ENCODE data around the gene TOP2B.

DNA sequence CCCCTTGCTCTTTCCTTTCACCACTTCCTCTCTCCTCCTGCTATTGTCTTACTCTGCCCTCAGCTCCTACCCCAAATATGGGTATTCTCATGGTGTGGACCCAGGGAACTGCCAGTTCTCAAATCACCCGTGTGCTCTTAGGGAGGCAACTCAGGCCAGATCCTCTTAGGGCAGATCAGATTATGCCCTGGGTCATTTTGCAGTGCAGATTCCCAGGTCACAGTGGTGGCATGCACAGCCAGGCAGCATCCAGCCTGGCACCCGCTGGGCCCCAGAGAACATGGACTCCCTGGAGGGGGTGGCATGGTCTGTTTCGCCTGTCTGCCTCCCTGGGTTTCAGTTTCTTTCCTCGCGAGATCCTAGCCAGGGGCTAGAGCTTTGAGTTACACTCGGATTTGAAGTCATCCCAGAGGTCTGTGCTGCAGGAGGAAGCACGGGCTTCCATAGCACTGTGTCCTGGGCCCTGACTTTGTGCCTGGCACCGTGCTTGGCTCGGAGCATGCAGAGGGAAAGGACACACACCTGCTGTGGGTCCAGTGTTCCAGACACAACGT lies 96.1 kb downstream of the TOP2B start:
- TF ChIP-seq SP1 (IDR thresholded peaks at IDR 0.05) (no peak), FOXM1 (IDR thresholded peaks at IDR 0.05; ENCODE audit: borderline replicate concordance) (no peak), TARDBP (IDR thresholded peaks at IDR 0.05) (no peak), ARNT (IDR thresholded peaks at IDR 0.05) (no peak), FOXA1 (IDR thresholded peaks at IDR 0.05) (no peak), ELF4 (IDR thresholded peaks at IDR 0.05) (no peak), FOXK2 (IDR thresholded peaks at IDR 0.05) (no peak), BHLHE40 (IDR thresholded peaks at IDR 0.05; ENCODE audit: borderline replicate concordance) (no peak), NFRKB (IDR thresholded peaks at IDR 0.05) (no peak), ZNF384 (IDR thresholded peaks at IDR 0.05) (no peak), LEF1 (IDR thresholded peaks at IDR 0.05; ENCODE audit: borderline replicate concordance) (no peak), SUZ12 (IDR thresholded peaks at IDR 0.05) (no peak), HDGF (IDR thresholded peaks at IDR 0.05; ENCODE audit: borderline replicate concordance) (no peak)
- TF ChIP-seq, protein P1, sequence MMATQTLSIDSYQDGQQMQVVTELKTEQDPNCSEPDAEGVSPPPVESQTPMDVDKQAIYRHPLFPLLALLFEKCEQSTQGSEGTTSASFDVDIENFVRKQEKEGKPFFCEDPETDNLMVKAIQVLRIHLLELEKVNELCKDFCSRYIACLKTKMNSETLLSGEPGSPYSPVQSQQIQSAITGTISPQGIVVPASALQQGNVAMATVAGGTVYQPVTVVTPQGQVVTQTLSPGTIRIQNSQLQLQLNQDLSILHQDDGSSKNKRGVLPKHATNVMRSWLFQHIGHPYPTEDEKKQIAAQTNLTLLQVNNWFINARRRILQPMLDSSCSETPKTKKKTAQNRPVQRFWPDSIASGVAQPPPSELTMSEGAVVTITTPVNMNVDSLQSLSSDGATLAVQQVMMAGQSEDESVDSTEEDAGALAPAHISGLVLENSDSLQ (IDR thresholded peaks at IDR 0.05), result no peak
